ENCODE measurements around the gene NPPB.

Gene NPPB

GRCh38 chr1:11858968-11859871 lies 475 bp upstream of the NPPB start:
- in situ Hi-C loops (cut with HindIII; ENCODE audit: low sequenced_read_pairs): no loop called here

DNA sequence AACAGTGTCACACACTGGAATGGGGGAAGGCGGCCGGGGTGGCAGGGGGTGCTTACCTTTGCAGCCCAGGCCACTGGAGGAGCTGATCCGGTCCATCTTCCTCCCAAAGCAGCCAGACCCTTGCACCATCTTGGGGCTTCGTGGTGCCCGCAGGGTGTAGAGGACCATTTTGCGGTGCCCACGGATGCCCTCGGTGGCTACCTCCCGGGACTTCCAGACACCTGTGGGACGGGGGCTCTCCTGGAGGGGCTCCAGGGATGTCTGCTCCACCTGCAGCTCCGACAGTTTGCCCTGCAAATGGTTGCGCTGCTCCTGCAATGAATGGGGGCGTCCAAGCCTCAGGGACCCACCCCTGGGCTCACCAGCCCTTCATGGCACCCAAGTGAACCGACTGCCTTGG lies 587 bp downstream of the NPPB start:
- in situ Hi-C loops (cut with HindIII; ENCODE audit: low sequenced_read_pairs): no loop called here

DNA sequence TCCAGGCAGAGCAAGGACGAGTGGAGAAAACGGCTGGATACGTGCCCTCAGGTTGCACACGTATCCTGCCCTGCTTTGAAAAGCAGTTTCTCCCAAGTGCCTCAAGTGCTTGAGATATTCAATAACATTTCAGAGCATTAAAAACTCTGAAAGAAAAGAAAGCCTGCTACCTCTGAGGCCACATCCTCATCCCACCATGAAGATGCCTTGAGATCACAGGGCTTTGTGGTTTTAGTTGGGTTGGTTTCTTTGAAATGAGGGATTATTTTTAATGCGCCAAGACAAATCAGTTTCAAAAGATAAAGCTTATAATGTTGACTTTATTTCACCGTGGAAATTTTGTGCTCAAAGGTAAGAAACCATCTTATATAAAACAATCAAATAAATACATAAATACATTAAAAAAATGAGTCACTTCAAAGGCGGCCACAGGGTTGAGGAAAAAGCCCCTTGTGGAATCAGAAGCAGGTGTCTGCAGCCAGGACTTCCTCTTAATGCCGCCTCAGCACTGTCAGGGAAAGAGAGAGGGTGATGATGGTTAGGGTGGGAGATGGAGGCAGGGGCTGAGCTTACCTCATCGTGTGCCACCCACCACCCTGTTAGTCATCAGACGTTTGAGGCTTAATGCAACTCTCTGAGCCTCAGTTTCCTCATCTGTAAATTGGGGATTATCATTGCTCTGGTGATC lies 1.4 kb downstream of the NPPB start:
- in situ Hi-C loops (cut with HindIII; ENCODE audit: low sequenced_read_pairs): no loop called here

DNA sequence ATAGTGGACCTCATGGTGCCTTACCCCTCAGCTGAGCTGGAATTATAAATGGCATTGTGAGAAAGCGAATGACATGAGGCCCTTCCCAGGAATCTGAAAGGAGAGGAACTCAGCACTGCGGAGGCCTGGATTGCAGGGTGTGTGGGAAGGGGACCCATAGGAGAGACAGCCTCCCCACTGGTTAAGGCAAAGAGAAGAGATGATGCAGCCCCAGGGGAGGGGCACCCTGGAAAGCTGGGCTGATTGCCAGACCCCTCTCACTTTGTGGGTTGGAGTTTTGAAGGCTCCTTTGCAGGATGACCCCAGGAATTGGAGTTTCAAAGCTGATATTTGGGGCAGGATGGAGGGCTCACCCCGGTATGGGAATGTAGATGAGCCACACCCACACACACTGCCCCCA lies 2.0 kb downstream of the NPPB start:
- in situ Hi-C loops (cut with HindIII; ENCODE audit: low sequenced_read_pairs): no loop called here

DNA sequence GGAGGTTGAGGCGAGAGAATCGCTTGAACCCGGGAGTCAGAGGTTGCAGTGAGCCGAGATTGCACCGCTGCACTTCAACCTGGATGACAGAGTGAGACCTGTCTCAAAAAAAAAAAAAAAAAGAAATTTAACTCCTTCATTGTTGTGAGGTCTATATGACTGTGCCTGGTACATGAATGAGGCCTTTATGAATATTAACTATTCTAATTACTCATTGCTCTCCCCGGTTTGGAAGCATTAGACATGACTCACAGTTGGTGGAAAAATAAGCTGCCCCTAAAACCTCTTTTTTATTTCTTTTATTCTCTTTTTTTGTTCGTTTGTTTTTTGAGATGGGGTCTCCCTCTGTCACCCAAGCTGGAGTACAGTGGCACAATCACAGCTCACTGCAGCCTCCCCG lies 3.3 kb downstream of the NPPB start:
- in situ Hi-C loops (cut with HindIII; ENCODE audit: low sequenced_read_pairs): no loop called here

GRCh38 chr1:11854519-11854918 lies 4.2 kb downstream of the NPPB start:
- in situ Hi-C loops (cut with HindIII; ENCODE audit: low sequenced_read_pairs): no loop called here

DNA sequence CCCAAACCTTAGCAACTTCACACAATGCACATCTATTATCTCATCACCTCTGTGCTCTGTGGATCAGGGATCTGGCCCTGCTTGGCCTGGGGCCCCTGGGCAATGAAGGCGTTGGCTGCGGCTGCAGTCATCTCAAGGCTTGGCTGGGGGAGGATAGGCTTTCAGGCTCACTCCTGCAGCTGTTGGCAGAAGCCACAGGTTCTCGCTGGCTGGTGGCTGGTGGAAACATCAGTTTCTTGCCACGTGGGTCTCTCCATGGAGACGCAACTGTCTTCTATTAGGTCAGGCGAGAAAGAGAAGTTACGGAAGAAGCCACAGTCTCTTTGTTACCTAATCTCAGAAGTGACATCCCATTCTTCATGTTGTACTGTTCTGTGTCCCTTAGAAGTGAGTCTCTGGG lies 7.6 kb downstream of the NPPB start:
- in situ Hi-C loops (cut with HindIII; ENCODE audit: low sequenced_read_pairs): no loop called here

- in situ Hi-C loops (cut with HindIII; ENCODE audit: low sequenced_read_pairs): no loop called here
Observed at GRCh38 chr1:11850156-11850555, 8.6 kb downstream of the NPPB start.

DNA sequence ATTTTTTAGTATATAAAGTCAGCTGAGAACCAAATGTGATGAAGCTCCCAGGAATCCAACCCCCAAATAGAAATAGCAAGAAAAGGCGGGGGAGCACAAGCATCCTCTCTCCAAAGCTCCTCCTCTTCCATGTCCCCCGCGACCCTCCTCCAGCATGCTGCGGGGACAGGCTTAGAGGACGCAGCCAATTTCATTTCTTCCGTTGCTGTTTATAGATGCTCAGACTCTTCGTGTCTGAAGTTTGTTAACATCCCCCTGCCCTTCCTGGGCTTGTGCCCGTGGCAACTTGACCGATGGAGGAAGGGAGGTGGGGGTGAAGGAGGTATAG lies 10.4 kb downstream of the NPPB start:
- in situ Hi-C loops (cut with HindIII; ENCODE audit: low sequenced_read_pairs): no loop called here

GRCh38 chr1:11847667-11848372 lies 10.9 kb downstream of the NPPB start, which contains the start of gene NPPA:
Gene NPPA, minus strand, starts transcription at chr1:11847783. Its CDS starts 99 bp downstream, at chr1:11847684.
- in situ Hi-C loops (cut with HindIII; ENCODE audit: low sequenced_read_pairs): no loop called here

GRCh38 chr1:11845641-11846335 lies 13.0 kb downstream of the NPPB start:
- in situ Hi-C loops (cut with HindIII; ENCODE audit: low sequenced_read_pairs): no loop called here

GRCh38 chr1:11842154-11843041 lies 16.3 kb downstream of the NPPB start:
- in situ Hi-C loops (cut with HindIII; ENCODE audit: low sequenced_read_pairs): no loop called here

DNA sequence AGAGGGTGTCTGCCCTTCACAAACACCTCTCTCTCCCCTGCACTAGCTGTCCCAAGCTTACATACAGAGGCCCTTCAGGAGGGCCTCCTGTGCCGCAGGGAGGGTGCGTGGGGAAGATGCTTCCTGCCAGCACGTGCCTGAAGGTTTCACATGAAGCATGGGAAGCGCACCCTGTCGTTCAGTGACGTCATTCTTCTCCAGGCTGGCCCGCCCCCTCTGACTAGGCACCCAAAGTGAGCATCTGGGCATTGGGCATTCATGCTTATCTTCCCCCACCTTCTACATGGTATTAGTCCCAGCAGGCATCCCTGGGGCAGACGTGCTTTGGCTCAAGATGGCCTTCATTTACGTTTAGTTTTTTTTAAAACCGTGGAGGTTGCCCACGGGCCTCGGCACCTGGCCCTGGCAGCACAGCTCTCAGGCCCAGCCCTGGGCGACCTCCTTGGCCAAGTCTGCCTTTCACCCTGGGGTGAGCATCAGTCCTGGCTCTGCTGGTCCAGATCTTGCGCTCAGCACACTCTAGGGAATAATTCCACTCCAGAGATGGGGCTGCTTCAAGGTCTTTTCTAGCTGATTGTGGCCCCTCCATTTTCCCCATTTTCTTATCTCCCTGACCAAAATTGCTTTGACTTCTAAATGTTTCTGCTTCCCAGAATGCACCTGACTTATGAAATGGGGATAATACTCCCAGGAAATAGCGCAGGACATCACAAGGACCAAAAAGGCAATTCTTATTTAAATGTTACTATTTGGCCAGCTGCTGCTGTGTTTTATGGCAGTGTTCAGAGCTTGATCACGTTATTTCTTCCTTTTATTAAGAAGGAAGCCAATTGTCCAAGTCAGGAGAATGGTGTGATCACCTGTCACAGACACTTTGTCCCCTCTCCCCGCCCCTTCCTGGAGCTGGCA lies 17.2 kb downstream of the NPPB start:
- in situ Hi-C loops (cut with HindIII; ENCODE audit: low sequenced_read_pairs): no loop called here

GRCh38 chr1:11839727-11840705 lies 18.7 kb downstream of the NPPB start:
- in situ Hi-C loops (cut with HindIII; ENCODE audit: low sequenced_read_pairs): no loop called here

- in situ Hi-C loops (cut with HindIII; ENCODE audit: low sequenced_read_pairs): no loop called here
Observed at GRCh38 chr1:11838349-11839272, 20.1 kb downstream of the NPPB start.

DNA sequence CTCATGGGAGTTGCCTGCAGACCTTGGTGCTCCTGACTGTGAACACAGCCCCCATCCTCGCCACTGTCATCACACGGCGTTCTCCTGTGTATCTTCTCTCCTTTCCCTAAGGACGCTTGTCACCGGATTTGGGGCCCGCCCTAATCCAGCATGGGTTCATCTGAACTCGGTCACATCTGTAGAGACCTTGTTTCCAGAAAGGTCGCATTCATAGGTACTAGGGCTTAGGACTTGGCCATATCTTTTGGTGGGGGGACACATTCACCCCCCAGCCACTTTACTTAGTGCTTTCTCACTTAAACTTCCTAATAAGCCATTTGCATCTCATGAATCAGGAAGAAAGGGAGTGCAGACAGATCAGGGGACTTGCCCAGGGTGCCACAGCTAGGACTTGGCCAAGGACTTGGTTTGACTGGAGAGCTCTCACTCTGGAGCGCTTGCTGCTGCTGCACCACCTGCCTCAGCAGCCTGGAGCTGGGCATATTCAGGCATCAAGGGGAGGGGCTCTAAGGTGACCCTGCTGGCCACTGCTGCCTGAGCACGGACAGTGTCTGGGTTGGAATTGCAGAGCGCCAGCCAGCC lies 20.9 kb downstream of the NPPB start:
- in situ Hi-C loops (cut with HindIII; ENCODE audit: low sequenced_read_pairs): no loop called here
